ENCODE measurements around the gene DNAH17.
"Not testable (repeated sequence)": the region's sequence is repeated elsewhere in the genome, so short reads cannot be mapped to it uniquely, and the experiment has no call there.

The DNAH17 gene

DNA sequence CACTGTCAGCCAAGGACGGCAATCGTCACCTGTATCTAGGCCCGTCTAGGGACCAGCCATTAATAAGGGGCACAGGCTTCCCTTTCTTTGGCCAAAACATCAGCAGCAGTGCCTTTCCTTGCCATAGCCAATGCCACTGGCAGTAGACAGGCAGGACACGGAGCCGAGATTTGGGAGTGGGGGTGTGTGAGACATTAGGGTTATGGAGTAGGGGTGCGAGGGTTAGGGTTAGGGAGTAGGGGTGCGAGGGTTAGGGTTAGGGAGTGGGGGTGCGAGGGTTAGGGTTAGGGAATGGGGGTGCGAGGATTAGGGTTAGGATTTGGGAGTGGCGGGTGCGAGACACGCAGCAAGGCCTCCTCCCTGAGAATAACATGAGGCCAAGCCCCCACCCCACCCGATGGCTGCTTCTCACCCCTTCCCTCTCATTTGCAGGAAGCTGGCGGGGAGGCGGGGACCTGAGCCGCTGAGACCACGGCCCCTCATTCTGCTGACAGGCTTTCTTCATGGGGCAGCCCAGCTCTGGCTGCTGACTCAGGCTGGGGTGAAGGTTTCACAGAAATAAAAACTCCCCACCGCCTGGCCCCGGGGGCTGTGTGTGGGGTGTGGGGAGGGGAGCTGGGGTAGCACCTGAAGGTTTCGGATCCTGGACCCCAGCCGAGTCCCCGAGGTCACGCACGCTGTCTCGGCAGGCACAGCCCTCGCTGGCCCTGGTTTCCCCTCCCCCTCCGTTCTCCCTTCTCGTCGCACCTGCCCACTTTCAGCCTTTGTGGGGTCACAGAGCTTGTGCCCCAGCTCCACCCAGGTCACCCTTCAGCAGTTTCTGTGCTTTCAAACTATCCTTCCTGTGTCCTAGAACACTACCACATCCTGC is 104.9 kb downstream of the DNAH17 start:
- no peak for TF ChIP-seq CTCF (IDR thresholded peaks at IDR 0.05)
- no peak for TF ChIP-seq ZFX (IDR thresholded peaks at IDR 0.05; ENCODE audit: borderline replicate concordance)
- H3K27ac ChIP-seq: no peak overlapping the region

- H3K27ac ChIP-seq: no peak overlapping the region
- TF ChIP-seq CTCF (IDR thresholded peaks at IDR 0.05) (no peak), ZFX (IDR thresholded peaks at IDR 0.05; ENCODE audit: borderline replicate concordance) (no peak)
Observed at GRCh38 chr17:78471635-78472034, 105.6 kb downstream of the DNAH17 start.

DNA sequence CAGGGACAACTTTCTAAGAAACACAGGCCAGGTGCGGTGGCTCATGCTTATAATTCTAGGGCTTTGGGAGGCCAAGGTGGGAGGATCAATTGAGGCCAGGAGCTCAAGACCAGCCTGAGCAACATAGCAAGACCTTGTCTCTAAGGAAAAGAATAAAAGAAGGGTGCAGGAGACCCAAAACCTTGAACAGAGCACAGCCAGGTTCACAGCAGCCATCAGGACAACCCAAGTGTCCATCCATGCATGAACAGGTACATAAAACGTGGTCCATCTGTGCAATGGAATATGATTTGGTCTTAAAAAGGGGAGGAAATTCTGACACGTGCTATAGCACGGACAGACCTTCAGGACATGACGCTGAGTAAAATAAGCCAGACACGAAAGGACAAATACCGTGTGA is 107.8 kb downstream of the DNAH17 start:
- TF ChIP-seq ZFX (IDR thresholded peaks at IDR 0.05; ENCODE audit: borderline replicate concordance): no peak

GRCh38 chr17:78468366-78468765 is 108.8 kb downstream of the DNAH17 start:
- no peak overlapping the region for H3K27ac ChIP-seq
- TF ChIP-seq ZFX (IDR thresholded peaks at IDR 0.05; ENCODE audit: borderline replicate concordance): no peak
- no peak for TF ChIP-seq CTCF (IDR thresholded peaks at IDR 0.05)

More for the DNA sequence above, 107.8 kb downstream of the DNAH17 start:
- no peak overlapping the region for H3K27ac ChIP-seq

- no peak for TF ChIP-seq ZFX (IDR thresholded peaks at IDR 0.05; ENCODE audit: borderline replicate concordance)
- TF ChIP-seq CTCF (IDR thresholded peaks at IDR 0.05): no peak
- H3K27ac ChIP-seq: no peak overlapping the region
Observed at GRCh38 chr17:78466786-78467715, 110.1 kb downstream of the DNAH17 start.

DNA sequence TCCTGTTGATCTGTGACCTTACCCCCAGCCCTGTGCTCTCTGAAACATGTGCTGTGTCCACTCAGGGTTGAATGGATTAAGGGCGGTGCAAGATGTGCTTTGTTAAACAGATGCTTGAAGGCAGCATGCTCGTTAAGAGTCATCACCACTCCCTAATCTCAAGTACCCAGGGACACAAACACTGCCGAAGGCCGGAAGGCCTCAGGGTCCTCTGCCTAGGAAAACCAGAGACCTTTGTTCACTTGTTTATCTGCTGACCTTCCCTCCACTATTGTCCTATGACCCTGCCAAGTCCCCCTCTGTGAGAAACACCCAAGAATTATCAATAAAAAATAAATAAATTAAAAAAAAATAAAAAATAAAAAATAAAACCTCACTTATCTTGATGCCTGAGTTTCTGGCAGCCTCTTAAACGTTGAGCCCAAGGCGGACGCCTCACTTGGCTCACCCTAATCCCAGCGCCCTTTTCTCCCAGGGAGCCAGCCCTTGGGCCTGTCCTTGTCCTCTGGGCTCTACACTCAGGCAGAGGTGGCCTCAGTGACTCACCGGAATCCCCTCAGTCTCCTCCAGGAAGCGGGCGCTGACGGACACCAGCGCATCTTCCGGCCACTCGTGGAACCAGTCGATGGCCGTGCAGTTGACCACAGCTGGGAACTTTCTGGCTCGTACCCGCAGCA is 110.9 kb downstream of the DNAH17 start:
- H3K27ac ChIP-seq: not testable (repeated sequence)

DNA sequence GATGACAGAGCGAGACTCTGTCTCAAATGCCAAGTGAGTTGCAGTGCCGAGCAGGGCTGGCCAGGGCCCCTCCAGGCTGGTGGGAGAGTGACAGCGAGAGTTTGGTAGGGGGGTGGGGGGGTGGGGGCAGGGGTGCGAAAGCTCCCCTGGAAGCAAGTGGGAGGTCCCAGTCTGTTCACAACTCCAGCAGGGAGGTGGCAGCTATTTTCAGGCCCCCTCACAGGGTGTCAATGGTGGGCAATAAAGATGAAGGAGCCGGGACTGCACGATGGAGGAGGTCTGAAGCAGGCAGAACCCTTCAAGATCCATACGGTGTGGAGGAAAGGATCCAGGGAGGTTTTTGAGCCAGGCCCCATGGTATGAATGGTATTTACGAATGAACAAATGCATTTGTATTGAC is 115.0 kb downstream of the DNAH17 start:
- TF ChIP-seq ZFX (IDR thresholded peaks at IDR 0.05; ENCODE audit: borderline replicate concordance): no peak
- no peak for TF ChIP-seq CTCF (IDR thresholded peaks at IDR 0.05)
- H3K27ac ChIP-seq: no peak overlapping the region

DNA sequence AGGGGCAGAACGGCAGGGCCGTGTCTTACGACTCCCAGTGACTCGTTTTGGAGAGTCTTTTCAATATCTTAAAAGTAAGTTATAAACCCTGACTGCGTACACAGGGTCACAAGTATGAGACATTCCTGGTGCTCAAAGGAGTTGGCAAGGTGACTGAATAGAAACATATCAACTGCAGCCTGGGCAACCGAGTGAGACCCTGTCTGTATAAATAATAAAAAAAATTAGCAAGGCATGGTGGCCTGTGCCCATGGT is 115.5 kb downstream of the DNAH17 start:
- no peak overlapping the region for H3K27ac ChIP-seq
- no peak for TF ChIP-seq CTCF (IDR thresholded peaks at IDR 0.05)
- no peak for TF ChIP-seq ZFX (IDR thresholded peaks at IDR 0.05; ENCODE audit: borderline replicate concordance)

All from 22Rv1 (cell line).